IMR-90 (cell line): ENCODE data around the gene PFDN5. TPM values are rescaled to one million over a fixed set of nuclear protein-coding genes. Genes with fewer than 3 reads are reported as not detected.

Source experiments
- ATAC-seq: fragments of 200-7000 bp; cut with Tn5 transposase; 2 replicates; pipeline ENCODE4 v1.9.1; 2020; ENCODE audit warnings: low read depth, mild to moderate bottlenecking, moderate library complexity
- BruUV-seq: library from RNA; stranded (reverse); fragments of 400-500 nt; replicated peaks from 2 replicates; lab custom pipeline; 2021; lab: Mats Ljungman, UMichigan
- CTCF ChIA-PET: fragments of 300-600 bp; formaldehyde crosslinking; extraction: SDS; loops from one replicate; lab custom pipeline; 2021; ENCODE audit warnings: antibody characterized with exemption; lab: Yijun Ruan, JAX
- POLR2A ChIA-PET: fragments of 300-600 bp; sonication (Branson Sonifier 250); formaldehyde crosslinking; loops from one replicate; lab custom pipeline; 2022; ENCODE audit warnings: antibody characterized with exemption; ENCODE audit not compliant: unreplicated experiment; lab: Charles Lee
- DNase-seq: peaks from one replicate; pipeline ENCODE4 v3.0.0; 2013
- H2AFZ ChIP-seq: replicated peaks from 2 replicates; pipeline ENCODE3; 2013; ENCODE audit warnings: low read length, mild to moderate bottlenecking; ENCODE audit not compliant: poor library complexity
- H2AK5ac ChIP-seq: 2 replicates; pipeline ENCODE4 v1.6.1; 2013; ENCODE audit warnings: low read depth, low read length, inconsistent platforms
- H2AK9ac ChIP-seq: replicated peaks from 2 replicates; pipeline ENCODE3; 2013; ENCODE audit warnings: mild to moderate bottlenecking, low read depth, low read length, moderate library complexity; ENCODE audit not compliant: poor library complexity
- H2BK120ac ChIP-seq: 2 replicates; pipeline ENCODE4 v1.6.1; 2013; ENCODE audit warnings: low read depth, low read length, inconsistent platforms
- H2BK15ac ChIP-seq: 3 replicates; pipeline ENCODE4 v1.6.1; 2013; ENCODE audit warnings: low read depth, low read length, inconsistent platforms
- H2BK20ac ChIP-seq: 2 replicates; pipeline ENCODE4 v1.6.1; 2013; ENCODE audit warnings: low read depth, mild to moderate bottlenecking, inconsistent platforms, low read length, moderate library complexity
- H2BK5ac ChIP-seq: 2 replicates; pipeline ENCODE4 v1.6.1; 2013; ENCODE audit warnings: mild to moderate bottlenecking, low read depth, low read length, inconsistent platforms; ENCODE audit not compliant: poor library complexity, severe bottlenecking
- H3K14ac ChIP-seq: replicated peaks from 2 replicates; pipeline ENCODE4 v1.6.1; 2013; ENCODE audit warnings: low read depth, low read length, inconsistent platforms
- H3K18ac ChIP-seq: 2 replicates; pipeline ENCODE4 v1.6.1; 2013; ENCODE audit warnings: low read depth, low read length, control low read depth
- H3K23ac ChIP-seq: 2 replicates; pipeline ENCODE4 v1.6.1; 2013; ENCODE audit warnings: low read depth, low read length, inconsistent platforms
- H3K27ac ChIP-seq: 2 replicates; pipeline ENCODE4 v1.5.1; 2013; ENCODE audit warnings: mild to moderate bottlenecking, control low read depth, low read length; ENCODE audit not compliant: insufficient read depth
- H3K27me3 ChIP-seq: 2 replicates; pipeline ENCODE4 v1.6.1; 2013; ENCODE audit warnings: low read length; ENCODE audit not compliant: control insufficient read depth, insufficient read depth
- H3K36me3 ChIP-seq: 2 replicates; pipeline ENCODE4 v1.6.1; 2013; ENCODE audit warnings: low read length, mixed read lengths; ENCODE audit not compliant: control insufficient read depth, insufficient read depth
- H3K4ac ChIP-seq: 2 replicates; pipeline ENCODE4 v1.6.1; 2013; ENCODE audit warnings: low read depth, low read length, inconsistent platforms
- H3K4me1 ChIP-seq: 2 replicates; pipeline ENCODE4 v1.6.1; 2013; ENCODE audit warnings: low read length, mixed read lengths; ENCODE audit not compliant: control insufficient read depth, insufficient read depth
- H3K4me2 ChIP-seq: 2 replicates; pipeline ENCODE4 v1.6.1; 2013; ENCODE audit warnings: low read depth, mild to moderate bottlenecking, control low read depth, low read length, moderate library complexity
- H3K4me3 ChIP-seq: 2 replicates; pipeline ENCODE4 v1.5.1; 2013; ENCODE audit warnings: low read depth, mild to moderate bottlenecking, control low read depth, low read length, moderate library complexity; ENCODE audit not compliant: insufficient read depth
- H3K56ac ChIP-seq: 2 replicates; pipeline ENCODE4 v1.6.1; 2013; ENCODE audit warnings: low read length, inconsistent platforms; ENCODE audit not compliant: insufficient read depth; ENCODE audit errors: extremely low read depth
- H3K79me1 ChIP-seq, 2 experiments: 2 replicates each; pipeline ENCODE4 v1.6.1; 2013; ENCODE audit warnings: low read length in 2 of 2, inconsistent platforms in 1 of 2, low read depth in 1 of 2
- H3K9ac ChIP-seq: 2 replicates; pipeline ENCODE4 v1.6.1; 2013; ENCODE audit warnings: low read depth, low read length, control low read depth
- H3K9me1 ChIP-seq: 2 replicates; pipeline ENCODE4 v1.6.1; 2013; ENCODE audit warnings: low read length, inconsistent platforms; ENCODE audit not compliant: insufficient read depth
- H3K9me3 ChIP-seq: 2 replicates; pipeline ENCODE4 v1.6.1; 2013; ENCODE audit warnings: low read length; ENCODE audit not compliant: control insufficient read depth, insufficient read depth
- H4K20me1 ChIP-seq: 2 replicates; pipeline ENCODE4 v1.6.1; 2013; ENCODE audit warnings: low read length, inconsistent platforms; ENCODE audit not compliant: insufficient read depth
- H4K5ac ChIP-seq: 2 replicates; pipeline ENCODE4 v1.6.1; 2013; ENCODE audit warnings: mild to moderate bottlenecking, low read depth, low read length, control low read depth
- H4K8ac ChIP-seq, 2 experiments: 2 replicates each; pipeline ENCODE4 v1.6.1; 2013; ENCODE audit warnings: low read depth in 2 of 2, low read length in 2 of 2, control low read depth in 1 of 2, inconsistent platforms in 1 of 2
- H4K91ac ChIP-seq: 2 replicates; pipeline ENCODE4 v1.6.1; 2013; ENCODE audit warnings: low read depth, low read length, inconsistent platforms; ENCODE audit not compliant: insufficient read depth
- BHLHE40 ChIP-seq: fragments of 150-350 bp; IDR thresholded peaks from 2 replicates; pipeline ENCODE4 v1.6.1; 2016; ENCODE audit warnings: mild to moderate bottlenecking, low read depth, low read length
- CEBPB ChIP-seq: IDR thresholded peaks from 2 replicates; pipeline ENCODE4 v1.6.1; 2012; ENCODE audit warnings: low read depth, low read length, improper control_type of control experiment
- CHD1 ChIP-seq: IDR thresholded peaks from 2 replicates; pipeline ENCODE4 v1.6.1; 2012; ENCODE audit warnings: low read depth, low read length, improper control_type of control experiment
- CTCF ChIP-seq: conservative IDR thresholded peaks from 2 replicates; pipeline ENCODE4 v1.5.1; 2012; ENCODE audit warnings: mild to moderate bottlenecking, low read depth, low read length, improper control_type of control experiment
- ELK1 ChIP-seq: fragments of 150-350 bp; IDR thresholded peaks from 2 replicates; pipeline ENCODE4 v1.6.1; 2016; ENCODE audit warnings: low read depth, mild to moderate bottlenecking, low read length, moderate library complexity, borderline replicate concordance
- FOS ChIP-seq: fragments of 150-350 bp; IDR thresholded peaks from 2 replicates; pipeline ENCODE4 v1.6.1; 2016; ENCODE audit warnings: low read depth, low read length
- MAFK ChIP-seq: IDR thresholded peaks from 2 replicates; pipeline ENCODE4 v1.6.1; 2012; ENCODE audit warnings: low read depth, low read length, improper control_type of control experiment
- MAZ ChIP-seq: IDR thresholded peaks from 2 replicates; pipeline ENCODE4 v1.6.1; 2012; ENCODE audit warnings: low read depth, mild to moderate bottlenecking, low read length, improper control_type of control experiment, moderate library complexity, borderline replicate concordance
- MXI1 ChIP-seq: IDR thresholded peaks from 2 replicates; pipeline ENCODE4 v1.6.1; 2012; ENCODE audit warnings: low read depth, mild to moderate bottlenecking, low read length, moderate library complexity, borderline replicate concordance
- NFE2L2 ChIP-seq: fragments of 150-350 bp; IDR thresholded peaks from 2 replicates; pipeline ENCODE4 v1.6.1; 2016; ENCODE audit warnings: low read depth, mild to moderate bottlenecking, low read length
- POLR2A ChIP-seq: IDR thresholded peaks from 2 replicates; pipeline ENCODE4 v1.6.1; 2012; ENCODE audit warnings: mild to moderate bottlenecking, low read depth, low read length
- RAD21 ChIP-seq: IDR thresholded peaks from 2 replicates; pipeline ENCODE4 v1.6.1; 2012; ENCODE audit warnings: low read length, improper control_type of control experiment
- RCOR1 ChIP-seq: IDR thresholded peaks from 2 replicates; pipeline ENCODE4 v1.6.1; 2012; ENCODE audit warnings: mild to moderate bottlenecking, low read length, improper control_type of control experiment; ENCODE audit not compliant: insufficient replicate concordance
- RFX5 ChIP-seq: IDR thresholded peaks from 2 replicates; pipeline ENCODE4 v1.8.0; 2012; ENCODE audit warnings: low read depth, mild to moderate bottlenecking, low read length, moderate library complexity
- USF2 ChIP-seq: fragments of 150-350 bp; IDR thresholded peaks from 2 replicates; pipeline ENCODE4 v1.6.1; 2017; ENCODE audit warnings: mild to moderate bottlenecking, antibody characterized with exemption, low read length, low read depth
- WGBS, 2 experiments: methylation state at CpG; one replicate each; pipeline versions ENCODE4 v1.1.5 to v1.1.7; 2013; ENCODE audit warnings: missing lambda C conversion rate in 2 of 2; ENCODE audit not compliant: insufficient read length in 1 of 2; ENCODE audit errors: extremely low coverage in 2 of 2; 5-methylcytosine and 5-hydroxymethylcytosine counted together
- dilution Hi-C: fragments of 300-500 bp; cut with HindIII; formaldehyde crosslinking; loops from one replicate; pipeline ENCODE4 v1.14.3; 2018; ENCODE audit warnings: low sequenced_read_pairs; ENCODE audit not compliant: unreplicated experiment
- in situ Hi-C: fragments of 300-500 bp; cut with MboI; formaldehyde crosslinking; loops from 3 replicates; pipeline ENCODE4 v1.14.3; 2019; ENCODE audit warnings: low sequenced_read_pairs, inconsistent platforms, mixed read lengths
- intact Hi-C: fragments of 100-400 bp; cut with micrococcal nuclease; formaldehyde crosslinking; loops from 2 replicates; pipeline ENCODE4 v1.10.0; 2022
- polyA plus RNA-seq, 3 experiments: library from polyadenylated mRNA; depleted of rRNA; stranded (reverse); fragments of >200 nt; gene quantifications; 2 replicates each; pipeline ENCODE4 v1.2.3, GENCODE V29; 2012; ENCODE audit warnings: low replicate concordance in 1 of 3
- total RNA-seq: library from RNA; depleted of rRNA; stranded (reverse); fragments of >200 nt; gene quantifications from 2 replicates; pipeline ENCODE4 v1.2.3, GENCODE V29; 2012

PFDN5 gene
- total and polyA plus RNA-seq, 2 of the 4 experiments (the other 2 are of a cell fraction): 1,011 to 1,338 TPM

GRCh38 chr12:53338916-53339315, 43.6 kb downstream of the PFDN5 start:
- Histone ChIP-seq H3K4ac (no peak overlapping the region), H2BK120ac (no peak overlapping the region), H4K5ac (no peak overlapping the region), H4K91ac (no peak overlapping the region), H3K9me3 (no peaks in the 10 kb centered on the region), H3K9ac (no peak overlapping the region), H2AFZ (no peak overlapping the region), H4K20me1 (no peaks in the 10 kb centered on the region), H3K4me1 (no peaks in the 10 kb centered on the region), H3K14ac (no peak overlapping the region), H3K79me1 (no peaks in the 10 kb centered on the region), H2BK15ac (no peak overlapping the region), H2BK5ac (no peak overlapping the region), H3K18ac (no peak overlapping the region), H3K4me2 (no peak overlapping the region), H3K56ac (no peak overlapping the region), H3K23ac (no peak overlapping the region), H4K8ac (no peak overlapping the region), H3K27ac (no peak overlapping the region), H3K27me3 (peaks cover 66% of the 10 kb centered on the region), H3K4me3 (no peak overlapping the region), H2AK9ac (no peak overlapping the region), H2AK5ac (no peak overlapping the region), H3K9me1 (peaks cover 4% of the 10 kb centered on the region; the same call in 1 of the 2 replicates), H3K36me3 (no peaks in the 10 kb centered on the region), H2BK20ac (no peak overlapping the region)
- ATAC-seq (peak; percentile 32; the same call in 1 of the 2 replicates), DNase-seq (no peak)
- dilution Hi-C loops: no loop called here
- BruUV-seq: no TSS peak
- intact Hi-C loops: no loop called here
- in situ Hi-C loops: no loop called here
- ChIA-PET POLR2A (no interaction called here), CTCF (no interaction called here)
- no CpG with 5 or more reads among the region's 6 CpGs for WGBS, 2 experiments
- TF ChIP-seq NFE2L2: no peak
- TF ChIP-seq MAFK: no peak
- TF ChIP-seq CEBPB: no peak
- no peak for TF ChIP-seq POLR2A
- no peak for TF ChIP-seq MXI1
- TF ChIP-seq MAZ: no peak
- TF ChIP-seq USF2: no peak
- TF ChIP-seq BHLHE40: no peak
- TF ChIP-seq FOS: no peak
- no peak for TF ChIP-seq RAD21
- no peak for TF ChIP-seq RFX5
- TF ChIP-seq CTCF: no peak
- no peak for TF ChIP-seq CHD1
- TF ChIP-seq RCOR1: no peak
- no peak for TF ChIP-seq ELK1
